Tibial artery (tissue), 4 donors: ENCODE results near the gene PDE4B.

ENCODE experiments used
- DNase-seq, 2 donors: peaks; one replicate each; pipeline ENCODE4 v3.0.0-alpha.2; 2019
- H3K27ac ChIP-seq, 2 donors: fragments of 200-600 bp; sonication (generic) in 1 of 2; 1 replicate in 1 of 2; 2 replicates in 1 of 2; pipeline ENCODE4 v1.5.1; 2018 to 2019; ENCODE audit warnings: mild to moderate bottlenecking in 1 of 2
- H3K27me3 ChIP-seq, 2 donors: fragments of 200-600 bp; sonication (generic) in 1 of 2; one replicate each; pipeline versions ENCODE4 v1.5.1 to v1.6.0; 2016 to 2019
- H3K36me3 ChIP-seq, 3 donors: fragments of 200-600 bp; sonication (generic) in 2 of 3; one replicate each; pipeline ENCODE4 v1.5.1; 2016 to 2019; ENCODE audit warnings: mild to moderate bottlenecking in 2 of 3
- H3K4me1 ChIP-seq, 4 donors: fragments of 200-600 bp; sonication (generic) in 2 of 4; 1 replicate in 3 of 4; 2 replicates in 1 of 4; pipeline ENCODE4 v1.5.1; 2016 to 2019
- H3K4me3 ChIP-seq, 2 donors: fragments of 200-600 bp; sonication (generic) in 1 of 2; 1 replicate in 1 of 2; 2 replicates in 1 of 2; pipeline ENCODE4 v1.5.1; 2018 to 2019; ENCODE audit warnings: mild to moderate bottlenecking in 2 of 2
- H3K9me3 ChIP-seq, 3 donors: fragments of 200-600 bp; sonication (generic) in 1 of 3; one replicate each; pipeline ENCODE4 v1.5.1; 2016 to 2019
- intact Hi-C: fragments of 100-400 bp; cut with DNase I; formaldehyde crosslinking; loops from one replicate; pipeline ENCODE4 v1.15.0; 2023; ENCODE audit warnings: low total_unique reads
- TF ChIP-seq, protein P1 (sequence below), 2 experiments: fragments of 200-600 bp in 1 of 2; fragments of 450-650 bp in 1 of 2; IDR thresholded peaks; one replicate each; pipeline ENCODE4 v1.5.1; 2017 to 2019; ENCODE audit warnings: antibody characterized with exemption in 2 of 2, mild to moderate bottlenecking in 1 of 2, moderate library complexity in 1 of 2

PDE4B gene

DNA sequence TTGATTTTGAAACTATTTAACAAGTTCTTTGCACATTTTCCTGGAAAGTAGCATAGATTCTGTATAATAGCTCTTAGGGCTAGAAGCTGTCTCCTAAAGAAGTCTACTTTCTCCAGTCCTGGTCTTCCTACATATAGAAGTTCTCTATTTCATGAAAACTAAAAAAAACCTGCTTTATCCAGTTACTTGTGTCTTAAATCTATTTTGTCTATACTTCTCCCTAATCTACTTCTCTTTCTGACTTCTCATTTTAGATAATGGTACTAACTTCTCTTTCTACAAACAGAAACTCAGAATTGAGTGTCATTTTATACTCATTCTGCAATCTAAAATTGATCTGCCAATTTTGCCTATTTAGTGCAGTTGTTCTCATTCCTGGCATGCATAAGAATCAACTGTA is 28.7 kb downstream of the PDE4B start:
- H3K4me3 ChIP-seq, result no peak overlapping the region
- DNase-seq, result no peak
- no peaks in the 10 kb centered on the region for H3K36me3 ChIP-seq
- H3K27me3 ChIP-seq, result no peaks in the 10 kb centered on the region
- H3K9me3 ChIP-seq, result no peaks in the 10 kb centered on the region
- no peak overlapping the region for H3K27ac ChIP-seq
- intact Hi-C loops, result no loop called here
- H3K4me1 ChIP-seq, result no peaks in the 10 kb centered on the region
- TF ChIP-seq, protein P1, sequence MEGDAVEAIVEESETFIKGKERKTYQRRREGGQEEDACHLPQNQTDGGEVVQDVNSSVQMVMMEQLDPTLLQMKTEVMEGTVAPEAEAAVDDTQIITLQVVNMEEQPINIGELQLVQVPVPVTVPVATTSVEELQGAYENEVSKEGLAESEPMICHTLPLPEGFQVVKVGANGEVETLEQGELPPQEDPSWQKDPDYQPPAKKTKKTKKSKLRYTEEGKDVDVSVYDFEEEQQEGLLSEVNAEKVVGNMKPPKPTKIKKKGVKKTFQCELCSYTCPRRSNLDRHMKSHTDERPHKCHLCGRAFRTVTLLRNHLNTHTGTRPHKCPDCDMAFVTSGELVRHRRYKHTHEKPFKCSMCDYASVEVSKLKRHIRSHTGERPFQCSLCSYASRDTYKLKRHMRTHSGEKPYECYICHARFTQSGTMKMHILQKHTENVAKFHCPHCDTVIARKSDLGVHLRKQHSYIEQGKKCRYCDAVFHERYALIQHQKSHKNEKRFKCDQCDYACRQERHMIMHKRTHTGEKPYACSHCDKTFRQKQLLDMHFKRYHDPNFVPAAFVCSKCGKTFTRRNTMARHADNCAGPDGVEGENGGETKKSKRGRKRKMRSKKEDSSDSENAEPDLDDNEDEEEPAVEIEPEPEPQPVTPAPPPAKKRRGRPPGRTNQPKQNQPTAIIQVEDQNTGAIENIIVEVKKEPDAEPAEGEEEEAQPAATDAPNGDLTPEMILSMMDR (IDR thresholded peaks at IDR 0.05), result no peak

DNA sequence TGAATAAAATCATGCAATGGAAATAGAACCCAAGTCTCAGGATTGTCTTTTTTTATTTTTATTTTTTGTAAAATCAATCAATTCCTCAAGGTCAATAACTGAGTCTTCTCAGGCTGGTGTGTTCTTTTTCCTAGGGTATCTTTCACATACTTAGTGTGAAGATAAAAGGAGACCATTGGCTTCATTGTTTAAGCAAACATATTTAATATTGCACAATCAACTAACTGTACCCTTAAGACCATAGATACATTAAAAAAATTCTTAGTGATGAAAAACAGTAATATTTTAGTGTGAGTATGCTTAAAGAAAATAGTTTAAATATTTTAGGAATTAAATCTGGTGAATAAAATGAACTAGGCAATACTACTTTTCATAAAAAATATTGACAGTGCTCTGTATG is 31.4 kb downstream of the PDE4B start:
- no peak overlapping the region for H3K4me3 ChIP-seq
- H3K9me3 ChIP-seq, result no peaks in the 10 kb centered on the region
- TF ChIP-seq, protein P1 (IDR thresholded peaks at IDR 0.05), result no peak
- no peak for DNase-seq
- H3K27me3 ChIP-seq, result no peaks in the 10 kb centered on the region
- H3K27ac ChIP-seq, result no peak overlapping the region
- H3K36me3 ChIP-seq, result no peaks in the 10 kb centered on the region
- intact Hi-C loops, result no loop called here
- no peaks in the 10 kb centered on the region for H3K4me1 ChIP-seq

DNA sequence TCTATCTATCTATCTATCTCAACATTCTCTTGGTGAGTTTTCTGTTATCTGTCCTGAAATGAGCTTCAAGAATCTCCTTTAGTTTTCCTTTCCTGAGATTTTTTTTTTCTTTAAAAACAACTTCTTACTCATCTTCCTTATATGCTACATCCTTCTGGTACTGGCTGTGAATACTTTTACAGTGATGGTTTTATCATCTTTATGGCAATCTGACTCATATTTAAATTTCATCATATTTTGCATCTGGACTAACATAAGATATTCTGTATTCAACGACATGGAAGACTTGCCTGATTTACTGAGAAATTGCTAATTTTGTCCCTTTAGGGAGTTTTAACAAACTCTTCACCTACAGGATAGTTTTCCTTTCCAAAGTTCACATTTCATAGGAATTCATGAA is 33.0 kb downstream of the PDE4B start:
- Histone ChIP-seq H3K27ac (no peak overlapping the region), H3K9me3 (no peaks in the 10 kb centered on the region), H3K27me3 (no peaks in the 10 kb centered on the region), H3K36me3 (no peaks in the 10 kb centered on the region), H3K4me3 (no peak overlapping the region), H3K4me1 (no peaks in the 10 kb centered on the region)
- TF ChIP-seq, protein P1 (IDR thresholded peaks at IDR 0.05), result no peak
- DNase-seq, result no peak
- intact Hi-C loops, result no loop called here

GRCh38 chr1:65826782-65827181 is 34.1 kb downstream of the PDE4B start:
- TF ChIP-seq, protein P1 (IDR thresholded peaks at IDR 0.05), result no peak
- intact Hi-C loops, result no loop called here

DNA sequence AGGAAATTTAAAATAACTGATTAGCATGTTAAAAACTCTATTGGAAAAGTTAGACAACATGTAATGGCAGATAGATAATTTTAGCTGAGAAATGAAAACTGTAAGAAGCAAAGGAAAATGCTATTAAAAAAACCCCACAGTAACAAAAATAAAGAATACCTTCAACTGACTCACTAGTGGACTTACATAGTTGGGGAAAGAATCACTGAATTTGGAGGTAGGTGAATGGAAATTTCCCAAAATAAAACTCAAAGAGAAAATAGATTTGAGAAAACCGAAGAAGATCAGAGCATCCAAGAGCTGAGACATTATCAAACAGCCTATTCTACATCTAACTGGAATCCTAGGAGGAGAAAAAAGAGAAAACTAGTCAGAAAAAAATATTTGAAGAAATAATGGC is 34.7 kb downstream of the PDE4B start:
- H3K4me3 ChIP-seq, result no peak overlapping the region
- no peaks in the 10 kb centered on the region for H3K9me3 ChIP-seq
- H3K27me3 ChIP-seq, result no peaks in the 10 kb centered on the region
- H3K27ac ChIP-seq, result no peak overlapping the region
- TF ChIP-seq, protein P1 (IDR thresholded peaks at IDR 0.05), result no peak
- intact Hi-C loops, result no loop called here
- H3K4me1 ChIP-seq, result no peaks in the 10 kb centered on the region
- DNase-seq, result no peak
- no peaks in the 10 kb centered on the region for H3K36me3 ChIP-seq

More at GRCh38 chr1:65826782-65827181, 34.1 kb downstream of the PDE4B start:
- H3K27me3 ChIP-seq, result no peaks in the 10 kb centered on the region
- H3K4me1 ChIP-seq, result no peaks in the 10 kb centered on the region
- no peak overlapping the region for H3K4me3 ChIP-seq
- H3K27ac ChIP-seq, result no peak overlapping the region
- no peaks in the 10 kb centered on the region for H3K36me3 ChIP-seq
- DNase-seq, result no peak
- H3K9me3 ChIP-seq, result no peaks in the 10 kb centered on the region

- DNase-seq, result no peak
- Histone ChIP-seq H3K4me3 (no peak overlapping the region), H3K36me3 (no peaks in the 10 kb centered on the region)
Measured at GRCh38 chr1:65830306-65830705, 37.6 kb downstream of the PDE4B start.

More at GRCh38 chr1:65830306-65830705, 37.6 kb downstream of the PDE4B start:
- intact Hi-C loops, result no loop called here
- TF ChIP-seq, protein P1 (IDR thresholded peaks at IDR 0.05), result no peak
- Histone ChIP-seq H3K9me3 (no peaks in the 10 kb centered on the region), H3K4me1 (no peaks in the 10 kb centered on the region), H3K27me3 (no peaks in the 10 kb centered on the region), H3K27ac (no peak overlapping the region)
